IMR-90 (cell line): ENCODE results near the gene KRT16.

ENCODE experiments used
- BHLHE40 ChIP-seq: fragments of 150-350 bp; IDR thresholded peaks from 2 replicates; pipeline ENCODE4 v1.6.1; 2016; ENCODE audit warnings: mild to moderate bottlenecking, low read depth, low read length
- CHD1 ChIP-seq: IDR thresholded peaks from 2 replicates; pipeline ENCODE4 v1.6.1; 2012; ENCODE audit warnings: low read depth, low read length, improper control_type of control experiment
- MXI1 ChIP-seq: IDR thresholded peaks from 2 replicates; pipeline ENCODE4 v1.6.1; 2012; ENCODE audit warnings: low read depth, mild to moderate bottlenecking, low read length, moderate library complexity, borderline replicate concordance
- POLR2A ChIP-seq: IDR thresholded peaks from 2 replicates; pipeline ENCODE4 v1.6.1; 2012; ENCODE audit warnings: mild to moderate bottlenecking, low read depth, low read length
- SMC3 ChIP-seq: fragments of 150-350 bp; IDR thresholded peaks from 2 replicates; pipeline ENCODE4 v1.6.1; 2016; ENCODE audit warnings: low read depth, mild to moderate bottlenecking, antibody characterized with exemption, low read length, moderate library complexity
- TF ChIP-seq, protein P1 (sequence below): fragments of 150-350 bp; IDR thresholded peaks from 2 replicates; pipeline ENCODE4 v1.6.1; 2017; ENCODE audit warnings: mild to moderate bottlenecking, antibody characterized with exemption, low read length, low read depth
- TF ChIP-seq, protein P2 (sequence below): conservative IDR thresholded peaks from 2 replicates; pipeline ENCODE4 v1.5.1; 2012; ENCODE audit warnings: mild to moderate bottlenecking, low read depth, low read length, improper control_type of control experiment

DNA sequence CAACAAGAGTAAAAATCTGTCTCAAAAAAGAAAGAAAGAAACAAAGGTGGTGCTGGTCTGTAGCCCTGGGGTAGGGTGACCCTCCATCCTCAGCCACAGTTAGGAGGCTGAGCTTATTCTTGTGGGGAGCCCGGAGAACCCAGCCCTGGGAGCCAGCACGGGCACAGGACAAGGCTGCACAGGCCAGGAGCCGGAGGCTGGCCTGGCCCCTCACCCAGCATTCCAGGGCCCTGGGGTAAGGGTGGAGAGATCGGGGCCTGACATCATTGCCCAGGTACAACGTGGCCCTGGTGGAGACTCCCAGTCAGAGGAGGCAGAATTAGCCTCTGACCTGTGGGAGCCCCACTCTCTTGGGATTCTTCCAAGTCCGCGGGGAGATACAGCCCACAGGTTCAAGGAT is 22.1 kb upstream of the KRT16 start:
- TF ChIP-seq, protein P1, sequence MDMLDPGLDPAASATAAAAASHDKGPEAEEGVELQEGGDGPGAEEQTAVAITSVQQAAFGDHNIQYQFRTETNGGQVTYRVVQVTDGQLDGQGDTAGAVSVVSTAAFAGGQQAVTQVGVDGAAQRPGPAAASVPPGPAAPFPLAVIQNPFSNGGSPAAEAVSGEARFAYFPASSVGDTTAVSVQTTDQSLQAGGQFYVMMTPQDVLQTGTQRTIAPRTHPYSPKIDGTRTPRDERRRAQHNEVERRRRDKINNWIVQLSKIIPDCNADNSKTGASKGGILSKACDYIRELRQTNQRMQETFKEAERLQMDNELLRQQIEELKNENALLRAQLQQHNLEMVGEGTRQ, result no peak
- no peak for TF ChIP-seq SMC3
- TF ChIP-seq POLR2A, result no peak
- no peak for TF ChIP-seq CHD1
- no peak for TF ChIP-seq BHLHE40
- TF ChIP-seq, protein P2, sequence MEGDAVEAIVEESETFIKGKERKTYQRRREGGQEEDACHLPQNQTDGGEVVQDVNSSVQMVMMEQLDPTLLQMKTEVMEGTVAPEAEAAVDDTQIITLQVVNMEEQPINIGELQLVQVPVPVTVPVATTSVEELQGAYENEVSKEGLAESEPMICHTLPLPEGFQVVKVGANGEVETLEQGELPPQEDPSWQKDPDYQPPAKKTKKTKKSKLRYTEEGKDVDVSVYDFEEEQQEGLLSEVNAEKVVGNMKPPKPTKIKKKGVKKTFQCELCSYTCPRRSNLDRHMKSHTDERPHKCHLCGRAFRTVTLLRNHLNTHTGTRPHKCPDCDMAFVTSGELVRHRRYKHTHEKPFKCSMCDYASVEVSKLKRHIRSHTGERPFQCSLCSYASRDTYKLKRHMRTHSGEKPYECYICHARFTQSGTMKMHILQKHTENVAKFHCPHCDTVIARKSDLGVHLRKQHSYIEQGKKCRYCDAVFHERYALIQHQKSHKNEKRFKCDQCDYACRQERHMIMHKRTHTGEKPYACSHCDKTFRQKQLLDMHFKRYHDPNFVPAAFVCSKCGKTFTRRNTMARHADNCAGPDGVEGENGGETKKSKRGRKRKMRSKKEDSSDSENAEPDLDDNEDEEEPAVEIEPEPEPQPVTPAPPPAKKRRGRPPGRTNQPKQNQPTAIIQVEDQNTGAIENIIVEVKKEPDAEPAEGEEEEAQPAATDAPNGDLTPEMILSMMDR, result no peak
- TF ChIP-seq MXI1, result no peak
